GM18519 (cell line): Measurements from ENCODE around the gene PRRC2A.
"Not testable (repeated sequence)": the region's sequence is repeated elsewhere in the genome, so short reads cannot be mapped to it uniquely, and the experiment has no call there.

Source experiments
- ATAC-seq: cut with Tn5 transposase; IDR thresholded peaks from one replicate; pipeline ENCODE4 v1.9.1; 2021; ENCODE audit warnings: mild to moderate bottlenecking, moderate library complexity; ENCODE audit not compliant: unreplicated experiment, low FRiP score

PRRC2A gene

GRCh38 chr6:31585491-31585890 lies 35.0 kb upstream of the PRRC2A start:
- ATAC-seq, result no peak

- ATAC-seq, result no peak
These were observed 34.5 kb upstream of the PRRC2A start, which contains the start of gene LST1 for GRCh38 chr6:31586008-31586407. LST1 (plus strand) TSS chr6:31586277; CDS start chr6:31587300, 1,023 bp downstream.

GRCh38 chr6:31586599-31587281 lies 33.8 kb upstream of the PRRC2A start:
- no peak for ATAC-seq

GRCh38 chr6:31587791-31588777 lies 32.4 kb upstream of the PRRC2A start:
- no peak for ATAC-seq

GRCh38 chr6:31588871-31589650 lies 31.5 kb upstream of the PRRC2A start:
- ATAC-seq, result no peak

- not testable (repeated sequence) for ATAC-seq
These were observed 29.8 kb upstream of the PRRC2A start for GRCh38 chr6:31590691-31591090.

- no peak for ATAC-seq
These were observed 28.1 kb upstream of the PRRC2A start for GRCh38 chr6:31592396-31592771.

- no peak for ATAC-seq
These were observed 23.5 kb upstream of the PRRC2A start for GRCh38 chr6:31597006-31597405.

- no peak for ATAC-seq
These were observed 13.2 kb upstream of the PRRC2A start for GRCh38 chr6:31607317-31607716.

- no peak for ATAC-seq
These were observed 10.8 kb upstream of the PRRC2A start for GRCh38 chr6:31609519-31610406.

- ATAC-seq, result no peak
These were observed 9.5 kb upstream of the PRRC2A start for GRCh38 chr6:31610968-31611367.

GRCh38 chr6:31614075-31614619 lies 6.4 kb upstream of the PRRC2A start:
- no peak for ATAC-seq

- ATAC-seq, result no peak
These were observed 5.6 kb upstream of the PRRC2A start, which contains the start of gene AIF1 for GRCh38 chr6:31614684-31615578. AIF1 (plus strand) TSS chr6:31615234; CDS start chr6:31615330, 96 bp downstream.

- ATAC-seq, result no peak
These were observed 4.8 kb upstream of the PRRC2A start for GRCh38 chr6:31615748-31616147.

GRCh38 chr6:31617010-31617409 lies 3.5 kb upstream of the PRRC2A start:
- no peak for ATAC-seq

GRCh38 chr6:31619805-31620585 lies 520 bp upstream of the PRRC2A start:
- ATAC-seq, result peak; percentile 47

GRCh38 chr6:31621320-31621939 lies 915 bp downstream of the PRRC2A start:
- ATAC-seq, result no peak
